ENCODE results near the gene SHROOM3.

DNA sequence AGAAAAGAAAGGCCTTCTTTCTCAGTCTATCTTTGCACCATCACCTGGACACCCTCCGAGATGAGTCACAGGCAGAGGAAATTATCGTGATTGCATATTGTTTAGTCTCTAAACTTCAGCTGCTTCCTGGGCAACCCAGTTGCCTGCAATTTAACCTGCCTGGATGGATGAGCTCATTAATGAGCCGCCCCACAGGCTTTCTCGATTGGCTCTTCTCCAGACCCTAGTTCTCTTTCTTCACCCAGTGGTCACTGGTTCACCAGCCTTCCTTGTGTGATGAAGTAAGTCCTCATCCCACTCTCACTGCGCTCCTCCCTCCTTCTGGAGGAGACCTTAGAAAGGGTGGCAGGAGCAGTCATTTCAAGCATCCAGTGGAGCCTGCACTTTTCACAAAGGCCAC lies 368.5 kb downstream of the SHROOM3 start:
- TF ChIP-seq POLR2A (IDR thresholded peaks at IDR 0.05): no peak
- TF ChIP-seq, protein P1, sequence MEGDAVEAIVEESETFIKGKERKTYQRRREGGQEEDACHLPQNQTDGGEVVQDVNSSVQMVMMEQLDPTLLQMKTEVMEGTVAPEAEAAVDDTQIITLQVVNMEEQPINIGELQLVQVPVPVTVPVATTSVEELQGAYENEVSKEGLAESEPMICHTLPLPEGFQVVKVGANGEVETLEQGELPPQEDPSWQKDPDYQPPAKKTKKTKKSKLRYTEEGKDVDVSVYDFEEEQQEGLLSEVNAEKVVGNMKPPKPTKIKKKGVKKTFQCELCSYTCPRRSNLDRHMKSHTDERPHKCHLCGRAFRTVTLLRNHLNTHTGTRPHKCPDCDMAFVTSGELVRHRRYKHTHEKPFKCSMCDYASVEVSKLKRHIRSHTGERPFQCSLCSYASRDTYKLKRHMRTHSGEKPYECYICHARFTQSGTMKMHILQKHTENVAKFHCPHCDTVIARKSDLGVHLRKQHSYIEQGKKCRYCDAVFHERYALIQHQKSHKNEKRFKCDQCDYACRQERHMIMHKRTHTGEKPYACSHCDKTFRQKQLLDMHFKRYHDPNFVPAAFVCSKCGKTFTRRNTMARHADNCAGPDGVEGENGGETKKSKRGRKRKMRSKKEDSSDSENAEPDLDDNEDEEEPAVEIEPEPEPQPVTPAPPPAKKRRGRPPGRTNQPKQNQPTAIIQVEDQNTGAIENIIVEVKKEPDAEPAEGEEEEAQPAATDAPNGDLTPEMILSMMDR (IDR thresholded peaks at IDR 0.05): no peak
